GM19372 (cell line): ENCODE results near the gene FCRL4.
"Not testable (repeated sequence)": the region's sequence is repeated elsewhere in the genome, so short reads cannot be mapped to it uniquely, and the experiment has no call there.

ENCODE experiments used
- ATAC-seq: cut with Tn5 transposase; IDR thresholded peaks from one replicate; pipeline ENCODE4 v1.9.1; 2021; ENCODE audit warnings: mild to moderate bottlenecking, low read depth, moderate library complexity; ENCODE audit not compliant: unreplicated experiment

Gene FCRL4

GRCh38 chr1:157551694-157552693 is 45.9 kb downstream of the FCRL4 start, which contains the start of gene FCRL5:
TSS of gene FCRL5 (minus strand) at chr1:157552515. CDS start at chr1:157552362, 153 bp downstream.
- ATAC-seq, result no peak

- not testable (repeated sequence) for ATAC-seq
Observed at GRCh38 chr1:157548081-157548480, 49.8 kb downstream of the FCRL4 start.

GRCh38 chr1:157542676-157543075 is 55.2 kb downstream of the FCRL4 start:
- ATAC-seq, result no peak

- no peak for ATAC-seq
Observed at GRCh38 chr1:157540852-157541251, 57.0 kb downstream of the FCRL4 start.

- ATAC-seq, result no peak
Observed at GRCh38 chr1:157540160-157540748, 57.6 kb downstream of the FCRL4 start.

- no peak for ATAC-seq
Observed at GRCh38 chr1:157539568-157539967, 58.3 kb downstream of the FCRL4 start.

- no peak for ATAC-seq
Observed at GRCh38 chr1:157532569-157532968, 65.3 kb downstream of the FCRL4 start.

GRCh38 chr1:157523774-157524493 is 74.0 kb downstream of the FCRL4 start:
- peak; percentile 61 for ATAC-seq
